RWPE1 (cell line): ENCODE data around the gene TEPSIN.

Source experiments
- CTCF ChIA-PET: fragments of 350-600 bp; sonication (Branson Sonifier 250); formaldehyde crosslinking; extraction: SDS; loops from one replicate; lab custom pipeline; 2021; lab: Yijun Ruan, JAX
- POLR2A ChIA-PET: fragments of 400-600 bp; formaldehyde crosslinking; extraction: SDS; loops from one replicate; lab custom pipeline; 2020; ENCODE audit warnings: antibody characterized with exemption; ENCODE audit not compliant: low non-redundant PET; lab: Yijun Ruan, JAX
- DNase-seq: peaks from one replicate; pipeline ENCODE4 v3.0.0; 2012; ENCODE audit warnings: low spot score
- H3K27ac ChIP-seq: fragments of 450-650 bp; 2 replicates; pipeline ENCODE4 v1.5.1; 2017
- CTCF ChIP-seq: fragments of 450-650 bp; conservative IDR thresholded peaks from 2 replicates; pipeline ENCODE4 v1.5.1; 2017; ENCODE audit warnings: low read depth, mild to moderate bottlenecking

TEPSIN gene

GRCh38 chr17:81244358-81245023, 5.6 kb upstream of the TEPSIN start:
- CTCF ChIA-PET, result no interaction called here
- DNase-seq, result no peak
- TF ChIP-seq CTCF, result no peak
- POLR2A ChIA-PET, result no interaction called here
- peak overlapping the region; percentile 92 for H3K27ac ChIP-seq

GRCh38 chr17:81243333-81243664, 4.4 kb upstream of the TEPSIN start:
- CTCF ChIA-PET, result interaction anchor here (0.6 kb wide), 1 partner anchor 37 kb away, joined by 3 read pairs; no protein-coding TSS in a partner anchor
- TF ChIP-seq CTCF, result no peak
- POLR2A ChIA-PET, result no interaction called here
- peak overlapping the region; percentile 92 for H3K27ac ChIP-seq
- no peak for DNase-seq

GRCh38 chr17:81242421-81243332, 3.8 kb upstream of the TEPSIN start:
- ChIA-PET CTCF (no interaction called here), POLR2A (no interaction called here)
- no peak for DNase-seq
- peak overlapping the region; percentile 92 for H3K27ac ChIP-seq
- TF ChIP-seq CTCF, result no peak

GRCh38 chr17:81241648-81242420, 3.0 kb upstream of the TEPSIN start:
- CTCF ChIA-PET, result no interaction called here
- peak; percentile 81 for TF ChIP-seq CTCF
- peak overlapping the region; percentile 92 for H3K27ac ChIP-seq
- POLR2A ChIA-PET, result no interaction called here
- DNase-seq, result no peak

- CTCF ChIA-PET, result no interaction called here
- POLR2A ChIA-PET, result no interaction called here
- no peak for DNase-seq
- TF ChIP-seq CTCF, result no peak
- peak overlapping the region; percentile 92 for H3K27ac ChIP-seq
Observed at GRCh38 chr17:81241203-81241602, 2.3 kb upstream of the TEPSIN start.

GRCh38 chr17:81240761-81241160, 1.9 kb upstream of the TEPSIN start:
- H3K27ac ChIP-seq, result peak overlapping the region; percentile 92
- CTCF ChIA-PET, result interaction anchor here (0.6 kb wide), 1 partner anchor 272 kb away, joined by 3 read pairs; no protein-coding TSS in a partner anchor
- DNase-seq, result no peak
- POLR2A ChIA-PET, result no interaction called here
- TF ChIP-seq CTCF, result no peak
